Fibroblast of the conjunctiva (primary cell): ENCODE measurements around the gene ATG10.
"Not testable (repeated sequence)": the region's sequence is repeated elsewhere in the genome, so short reads cannot be mapped to it uniquely, and the experiment has no call there.

Experiments
- DNase-seq: peaks from one replicate; pipeline ENCODE4 v3.0.0-alpha.2; 2010; ENCODE audit warnings: low read depth

The ATG10 gene

GRCh38 chr5:81971712-81972491, at the start of gene ATG10:
ATG10 (plus strand) TSS chr5:81972023; CDS start chr5:81987571, 15,548 bp downstream.
- DNase-seq: peak; percentile 87

DNA sequence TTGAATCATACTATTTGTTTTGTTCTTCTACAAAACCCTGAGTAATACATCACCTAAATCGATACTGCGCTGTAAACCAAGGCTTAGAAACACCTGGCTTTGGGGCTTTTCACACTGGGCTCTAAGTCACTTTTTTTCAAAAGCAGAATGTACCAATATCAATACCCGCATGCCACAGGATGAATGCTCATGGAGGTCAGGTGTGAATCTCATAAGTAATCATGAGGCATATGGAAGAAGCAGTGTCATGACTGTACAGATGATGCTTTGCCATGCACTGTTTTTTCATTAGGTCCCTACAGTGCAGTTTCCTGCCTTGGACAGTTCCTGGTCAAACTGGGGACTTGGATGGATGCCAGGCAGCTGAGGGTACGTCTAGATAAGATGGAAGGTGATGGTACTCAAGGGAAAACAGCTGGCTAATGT, 49.0 kb upstream of the ATG10 start:
- no peak for DNase-seq

DNA sequence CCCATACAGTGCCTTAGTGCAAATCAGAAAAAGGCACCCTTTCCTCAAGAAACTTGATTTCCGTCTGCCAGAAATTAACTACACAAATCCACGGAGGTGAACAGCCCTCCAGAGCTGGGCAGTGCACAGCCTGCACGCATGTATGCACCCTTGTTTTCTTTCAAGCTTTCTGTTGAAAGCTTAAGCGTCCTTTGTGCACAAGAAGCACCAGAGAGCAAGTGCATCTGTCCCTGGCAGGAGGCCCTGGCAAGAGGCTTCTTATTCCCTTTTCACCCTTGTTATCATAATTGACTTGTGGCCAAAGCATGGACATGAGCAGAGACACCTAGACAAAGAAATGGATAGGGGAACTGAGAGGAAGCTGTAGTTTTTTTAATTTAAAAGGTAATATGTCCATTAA, 47.4 kb upstream of the ATG10 start:
- no peak for DNase-seq

DNA sequence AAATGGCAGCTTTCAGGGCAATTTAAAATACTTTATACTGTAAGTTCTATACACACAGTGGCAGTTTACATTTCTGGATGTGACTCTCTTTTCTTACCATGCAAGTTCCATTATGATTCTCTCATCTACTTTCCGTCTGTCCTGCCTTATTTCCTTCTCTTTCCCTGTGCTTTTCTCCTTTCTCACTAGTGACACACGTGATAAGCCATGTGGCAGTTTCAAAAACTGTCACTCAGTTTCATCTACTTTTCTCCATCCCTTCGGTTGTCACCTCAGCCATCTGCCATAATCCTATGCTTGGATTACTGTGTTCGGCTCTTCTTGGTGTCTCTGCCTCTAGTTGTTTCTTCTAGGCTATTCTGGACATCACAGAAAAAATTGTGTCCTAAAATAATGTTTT, 46.8 kb upstream of the ATG10 start:
- no peak for DNase-seq

GRCh38 chr5:81925981-81926380, 45.8 kb upstream of the ATG10 start:
- DNase-seq: no peak

- no peak for DNase-seq
These were observed 35.8 kb upstream of the ATG10 start for GRCh38 chr5:81936066-81936465.

- DNase-seq: no peak
These were observed 35.1 kb upstream of the ATG10 start for GRCh38 chr5:81936750-81937149.

- no peak for DNase-seq
These were observed 29.1 kb upstream of the ATG10 start for GRCh38 chr5:81942746-81943145.

DNA sequence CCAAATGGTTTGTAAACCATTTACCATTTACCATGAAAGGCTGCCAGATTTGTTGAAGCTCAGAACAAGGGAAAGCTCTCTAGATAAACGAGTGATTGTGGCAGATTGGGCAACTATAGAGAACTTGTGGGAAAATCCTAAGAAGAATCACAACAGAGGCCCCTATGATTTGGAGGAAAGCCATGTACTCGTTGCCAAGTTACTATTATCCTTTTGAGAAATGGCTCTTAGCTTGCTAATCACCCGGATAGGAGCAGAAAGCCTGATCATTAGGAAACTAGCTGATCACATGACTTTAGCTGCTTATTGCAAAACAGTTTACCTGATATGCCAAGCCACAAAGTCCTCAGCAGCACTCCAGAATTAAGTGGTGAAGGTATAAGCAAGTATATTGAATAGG, 23.5 kb upstream of the ATG10 start:
- DNase-seq: no peak

DNA sequence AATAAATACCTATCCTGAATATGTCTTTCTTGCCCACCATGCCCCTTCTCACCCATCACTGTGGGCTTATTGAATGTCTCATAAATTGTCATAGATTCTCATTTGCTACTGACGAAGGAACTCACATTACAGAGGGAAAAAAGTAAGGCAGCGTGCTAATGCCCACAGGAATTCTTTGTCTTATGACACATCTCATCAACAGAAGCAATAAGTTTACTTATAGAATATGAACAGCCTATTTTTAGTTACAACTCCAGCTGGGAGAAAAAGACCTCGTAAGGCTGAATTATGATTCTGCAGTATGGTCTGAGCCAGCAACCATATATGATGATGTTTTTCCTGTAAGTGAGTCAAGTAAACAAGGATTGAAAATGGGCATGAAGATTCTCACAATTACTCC, 22.4 kb upstream of the ATG10 start:
- DNase-seq: no peak

DNA sequence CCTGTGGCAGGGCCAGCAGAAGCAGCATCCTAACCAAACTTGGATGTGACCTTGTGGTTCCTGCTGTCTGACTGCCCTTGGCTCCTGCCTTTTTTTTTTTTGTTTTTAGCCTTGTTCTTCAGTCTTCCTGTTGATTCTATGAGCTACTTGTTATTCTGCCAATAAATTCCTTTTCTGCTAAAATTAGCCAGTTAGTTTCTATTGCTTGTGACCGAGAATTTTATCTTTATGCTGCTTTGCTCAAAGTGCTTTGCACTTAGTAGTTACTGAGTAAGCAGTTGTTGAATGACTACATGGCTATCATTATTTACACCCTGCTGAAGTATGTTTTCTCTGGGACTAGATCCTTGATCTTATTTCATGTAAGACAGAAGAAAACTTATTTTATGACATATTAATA, 20.8 kb upstream of the ATG10 start:
- no peak for DNase-seq

GRCh38 chr5:81954796-81955195, 17.0 kb upstream of the ATG10 start:
- not testable (repeated sequence) for DNase-seq

GRCh38 chr5:81958129-81958528, 13.7 kb upstream of the ATG10 start:
- not testable (repeated sequence) for DNase-seq

GRCh38 chr5:81961651-81962440, 10.0 kb upstream of the ATG10 start:
- no peak for DNase-seq

DNA sequence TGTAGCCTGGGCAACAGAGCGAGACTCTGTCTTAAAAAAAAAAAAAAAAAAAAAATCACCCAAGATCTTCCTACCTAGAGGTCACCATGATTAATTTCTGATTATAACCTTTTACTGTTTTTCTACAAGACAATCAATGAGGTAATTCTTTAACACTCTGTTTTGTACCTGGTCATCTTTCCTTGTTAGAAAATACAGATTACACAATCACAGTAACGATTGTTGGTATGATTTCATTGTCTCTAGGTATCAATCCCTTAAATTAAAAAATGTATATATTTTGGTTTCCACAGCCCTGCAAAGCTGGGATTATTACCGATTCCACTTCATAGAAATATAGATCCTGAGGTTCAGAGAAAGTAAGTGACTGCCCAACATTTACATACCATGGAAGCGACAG, 8.3 kb upstream of the ATG10 start:
- no peak for DNase-seq

DNA sequence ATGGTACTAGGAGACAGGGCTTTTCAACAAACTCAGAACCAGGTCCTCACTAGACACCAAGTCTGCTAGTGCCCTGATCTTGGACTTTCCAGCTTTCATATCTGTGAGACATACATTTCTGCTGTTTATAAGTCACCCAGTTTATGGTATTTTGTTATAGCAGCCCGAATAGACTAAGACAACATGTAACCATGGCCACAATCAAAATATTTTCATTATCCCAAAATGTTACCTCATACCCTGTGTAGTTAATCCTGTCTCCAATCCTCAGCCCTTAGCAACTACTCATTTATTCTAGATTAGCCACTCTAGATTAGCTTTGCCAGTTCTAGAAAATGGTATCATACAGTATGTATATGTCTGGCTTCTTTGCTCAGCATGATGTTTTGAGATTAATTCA, 6.3 kb upstream of the ATG10 start:
- DNase-seq: no peak

DNA sequence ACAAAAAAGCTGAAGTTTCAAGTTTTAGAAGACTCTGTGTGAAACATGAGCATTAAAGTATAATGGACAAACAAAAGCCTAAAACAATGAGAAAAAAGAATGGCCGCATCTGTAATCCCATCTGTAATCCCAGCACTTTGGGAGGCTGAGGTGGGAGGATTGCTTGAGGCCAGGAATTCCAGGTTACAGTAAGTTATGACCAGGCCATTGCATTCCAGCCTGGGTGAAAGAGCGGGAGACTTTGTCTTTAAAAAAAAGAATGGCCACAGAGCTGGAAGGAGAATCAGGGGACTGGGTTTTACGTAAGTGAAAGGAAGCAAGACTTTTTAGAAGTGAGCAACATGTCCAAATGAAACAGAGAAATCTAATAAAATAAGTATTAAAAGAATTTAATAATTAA, 2.6 kb upstream of the ATG10 start:
- no peak for DNase-seq

- DNase-seq: no peak
These were observed 1.9 kb upstream of the ATG10 start for GRCh38 chr5:81969912-81970311.

DNA sequence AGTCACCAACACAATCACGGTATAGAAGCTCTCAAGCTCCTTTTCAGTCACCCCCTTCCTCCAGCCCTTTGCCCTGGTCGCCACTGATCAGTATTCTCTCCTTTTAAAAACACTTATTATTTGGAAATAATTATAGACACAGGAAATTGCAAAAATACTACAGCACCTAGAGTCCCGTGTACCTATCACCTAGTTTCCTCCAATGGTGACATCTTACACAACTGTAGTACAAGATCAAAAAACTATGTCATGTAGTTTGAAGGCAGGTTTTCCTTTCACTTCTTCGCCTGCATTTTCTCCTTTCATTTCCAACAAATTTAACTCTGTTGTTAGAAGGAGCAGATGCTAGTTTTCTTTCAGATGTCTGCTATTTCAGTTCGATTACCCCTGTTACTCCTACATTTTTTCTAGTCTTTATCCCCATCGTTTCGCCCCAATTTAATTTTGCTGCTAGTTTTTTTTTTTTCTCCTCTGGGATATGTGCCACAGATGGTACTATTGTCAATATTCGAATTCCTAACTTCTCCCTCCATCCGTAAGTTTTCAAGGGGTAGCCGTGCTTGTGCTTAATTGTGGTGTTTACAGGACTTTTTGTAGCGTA, 612 bp upstream of the ATG10 start:
- no peak for DNase-seq

- DNase-seq: no peak
These were observed 615 bp downstream of the ATG10 start for GRCh38 chr5:81972492-81972783.

DNA sequence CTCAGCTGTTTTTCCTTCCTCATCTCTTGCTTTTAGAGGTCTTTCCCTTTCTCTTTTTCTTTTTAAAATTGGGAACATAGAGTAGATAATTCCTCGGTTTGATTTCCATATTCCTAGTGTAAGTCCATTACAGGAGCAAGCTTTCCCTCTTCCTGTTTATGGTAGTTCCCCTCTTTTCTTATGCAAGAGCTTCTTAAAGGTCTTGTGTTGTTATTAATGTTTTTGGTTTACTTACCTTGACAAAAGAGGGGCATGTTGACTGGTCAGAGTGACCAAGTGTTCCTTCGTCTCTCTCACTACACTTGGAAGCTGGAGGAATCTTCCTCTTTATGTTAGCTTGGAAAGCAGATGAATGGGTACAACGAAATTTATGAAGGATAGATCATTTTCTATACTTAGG, 8.3 kb downstream of the ATG10 start:
- DNase-seq: no peak

- DNase-seq: no peak
These were observed 8.9 kb downstream of the ATG10 start for GRCh38 chr5:81980598-81981260.
